ENCODE data around the gene ARSH. TPM values are rescaled to one million over a fixed set of nuclear protein-coding genes. Genes with fewer than 3 reads are reported as not detected.
A peak's percentile ranks its signal among the peaks of the same experiment; 100 is the strongest.
"Not testable (repeated sequence)": the region's sequence is repeated elsewhere in the genome, so short reads cannot be mapped to it uniquely, and the experiment has no call there.

The ARSH gene
- total RNA-seq, 4 donors from 2014 or later: 0.26 TPM; not detected in 3

GRCh38 chrX:3044196-3044595, 37.9 kb downstream of the ARSH start:
- Histone ChIP-seq H3K4me1 (no peaks in the 10 kb centered on the region), H3K36me3 (no peaks in the 10 kb centered on the region), H3K27me3 (no peaks in the 10 kb centered on the region), H3K9me3 (no peaks in the 10 kb centered on the region), H3K27ac (no peak overlapping the region), H3K4me3 (no peak overlapping the region)
- DNase-seq: no peak
- WGBS, 2 donors: 71 to 82% methylated on average over 1 to 2 of the region's 3 CpGs
- TF ChIP-seq CTCF (IDR thresholded peaks at IDR 0.05) (no peak), POLR2A (IDR thresholded peaks at IDR 0.05) (no peak)
- intact Hi-C loops (cut with DNase I): no loop called here

GRCh38 chrX:3044671-3045070, 38.3 kb downstream of the ARSH start:
- H3K36me3 ChIP-seq: no peaks in the 10 kb centered on the region
- intact Hi-C loops (cut with DNase I): no loop called here
- H3K9me3 ChIP-seq: no peaks in the 10 kb centered on the region
- WGBS, 2 donors: 69% methylated on average over 6 of the region's 6 CpGs; no CpG with 5 or more reads in 1 of the 2 donors
- no peaks in the 10 kb centered on the region for H3K4me1 ChIP-seq
- TF ChIP-seq CTCF (IDR thresholded peaks at IDR 0.05): no peak
- TF ChIP-seq POLR2A (IDR thresholded peaks at IDR 0.05): no peak
- H3K27me3 ChIP-seq: no peaks in the 10 kb centered on the region
- DNase-seq: no peak
- H3K4me3 ChIP-seq: no peak overlapping the region
- no peak overlapping the region for H3K27ac ChIP-seq

- Histone ChIP-seq H3K27ac (no peak overlapping the region), H3K36me3 (no peaks in the 10 kb centered on the region), H3K4me3 (no peak overlapping the region), H3K4me1 (no peaks in the 10 kb centered on the region), H3K9me3 (no peaks in the 10 kb centered on the region), H3K27me3 (no peaks in the 10 kb centered on the region)
- WGBS, 2 donors: 66 to 71% methylated on average over 10 of the region's 10 CpGs
- DNase-seq: no peak
- intact Hi-C loops (cut with DNase I): no loop called here
- no peak for TF ChIP-seq POLR2A (IDR thresholded peaks at IDR 0.05)
- no peak for TF ChIP-seq CTCF (IDR thresholded peaks at IDR 0.05)
These were observed 40.2 kb downstream of the ARSH start for GRCh38 chrX:3046253-3047240.

GRCh38 chrX:3050523-3051175, 44.3 kb downstream of the ARSH start:
- H3K36me3 ChIP-seq; H3K4me3 ChIP-seq; H3K4me1 ChIP-seq; intact Hi-C loops (cut with DNase I); H3K9me3 ChIP-seq; H3K27me3 ChIP-seq; H3K27ac ChIP-seq; DNase-seq: not testable (repeated sequence)
- 74 to 96% methylated on average over 4 to 7 of the region's 11 CpGs for WGBS, 2 donors

- Histone ChIP-seq H3K4me3 (no peak overlapping the region), H3K27me3 (no peaks in the 10 kb centered on the region), H3K27ac (peak overlapping the region in 2 of 4 donors; percentile 19 to 36), H3K4me1 (no peaks in the 10 kb centered on the region), H3K9me3 (no peaks in the 10 kb centered on the region), H3K36me3 (no peaks in the 10 kb centered on the region)
- no peak for DNase-seq
- TF ChIP-seq POLR2A (IDR thresholded peaks at IDR 0.05): no peak
- TF ChIP-seq CTCF (IDR thresholded peaks at IDR 0.05): no peak
- intact Hi-C loops (cut with DNase I): no loop called here
- 18 to 32% methylated on average over 2 to 3 of the region's 3 CpGs for WGBS, 2 donors
These were observed 46.5 kb downstream of the ARSH start for GRCh38 chrX:3052860-3053259.

All from esophagus squamous epithelium (tissue), 5 donors.